HG03097 (cell line): ENCODE results near the gene PEX14.

Experiments
- ATAC-seq: cut with Tn5 transposase; IDR thresholded peaks from one replicate; pipeline ENCODE4 v1.9.1; 2021; ENCODE audit not compliant: unreplicated experiment, low FRiP score

Gene PEX14

DNA sequence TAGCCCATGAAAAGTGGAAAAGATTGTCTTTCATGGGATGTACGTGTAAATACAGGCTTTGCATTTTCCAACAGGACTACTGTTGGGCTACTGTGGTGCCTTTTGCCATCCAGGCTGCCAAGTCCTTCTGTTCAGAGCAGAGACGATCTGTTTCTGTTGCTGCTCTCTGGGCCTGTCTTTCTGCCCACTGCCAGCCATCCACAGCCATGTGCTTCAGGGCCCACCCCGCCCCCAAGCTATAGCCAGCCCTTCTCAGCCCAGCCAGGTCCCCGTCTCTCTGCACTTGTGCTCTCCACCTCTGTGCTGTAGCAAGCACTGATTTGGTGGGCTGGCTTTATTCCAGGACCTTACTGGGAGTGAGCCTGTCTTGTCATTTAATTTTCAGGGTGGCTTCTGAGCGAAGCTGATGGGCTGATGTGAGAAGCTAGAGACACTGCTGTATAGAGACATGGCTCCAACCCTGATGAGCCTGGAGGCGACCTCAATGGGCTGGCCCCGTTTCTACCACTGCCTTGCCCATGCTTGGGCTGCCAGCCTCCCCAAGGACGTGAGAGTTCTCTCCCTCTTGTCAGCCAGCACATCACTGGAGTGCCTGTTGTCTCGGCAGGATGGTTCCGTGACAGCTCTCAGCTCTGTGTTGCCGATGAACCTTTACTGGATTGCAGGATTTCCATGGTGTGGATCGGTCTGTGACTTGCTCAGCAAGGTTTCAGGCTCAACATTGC lies 137.8 kb downstream of the PEX14 start:
- no peak for ATAC-seq

- ATAC-seq, result no peak
Measured at GRCh38 chr1:10613340-10613739, 138.6 kb downstream of the PEX14 start.

GRCh38 chr1:10613861-10614260 lies 139.1 kb downstream of the PEX14 start:
- no peak for ATAC-seq

- ATAC-seq, result no peak
Measured at GRCh38 chr1:10614377-10615225, 139.9 kb downstream of the PEX14 start.

DNA sequence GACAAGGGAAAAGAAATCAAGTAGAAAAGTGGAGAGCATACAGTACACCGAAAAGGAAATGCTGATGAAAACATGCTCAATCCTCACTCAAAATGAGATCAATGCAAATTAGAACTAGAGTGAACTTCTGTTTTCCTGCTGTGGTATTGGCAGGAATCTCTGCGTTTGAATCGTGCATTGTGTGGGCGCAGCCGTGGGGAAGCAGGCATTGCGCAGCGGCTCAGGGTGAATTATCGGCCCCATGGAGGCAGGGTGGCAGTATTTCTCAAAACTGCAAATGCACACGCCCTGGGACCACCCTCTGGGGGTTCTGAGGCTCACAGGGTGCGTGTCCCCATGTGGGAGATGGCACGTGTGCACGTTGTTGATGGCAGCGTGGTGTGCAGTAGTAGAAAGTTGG lies 140.6 kb downstream of the PEX14 start:
- no peak for ATAC-seq

GRCh38 chr1:10615932-10616671 lies 141.4 kb downstream of the PEX14 start:
- ATAC-seq, result no peak

DNA sequence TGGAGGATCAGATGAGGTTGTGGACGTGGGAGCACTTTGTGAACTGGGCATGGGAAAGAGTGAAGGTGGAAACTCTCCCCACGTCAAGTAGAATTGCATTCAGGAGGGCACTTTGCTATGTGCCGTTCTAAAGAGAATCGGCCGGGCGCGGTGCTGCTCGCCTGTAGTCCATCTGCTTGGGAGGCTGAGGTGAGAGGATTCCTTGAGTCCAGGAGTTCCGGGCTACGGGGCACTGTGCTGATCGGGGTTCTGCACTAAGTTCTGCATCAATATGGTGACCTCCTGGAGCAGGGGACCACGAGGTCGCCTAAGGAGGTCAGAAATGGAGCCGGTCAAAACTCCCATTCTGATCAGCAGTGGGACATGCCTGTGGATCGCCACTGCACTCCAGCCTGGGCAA lies 141.9 kb downstream of the PEX14 start:
- ATAC-seq, result no peak

DNA sequence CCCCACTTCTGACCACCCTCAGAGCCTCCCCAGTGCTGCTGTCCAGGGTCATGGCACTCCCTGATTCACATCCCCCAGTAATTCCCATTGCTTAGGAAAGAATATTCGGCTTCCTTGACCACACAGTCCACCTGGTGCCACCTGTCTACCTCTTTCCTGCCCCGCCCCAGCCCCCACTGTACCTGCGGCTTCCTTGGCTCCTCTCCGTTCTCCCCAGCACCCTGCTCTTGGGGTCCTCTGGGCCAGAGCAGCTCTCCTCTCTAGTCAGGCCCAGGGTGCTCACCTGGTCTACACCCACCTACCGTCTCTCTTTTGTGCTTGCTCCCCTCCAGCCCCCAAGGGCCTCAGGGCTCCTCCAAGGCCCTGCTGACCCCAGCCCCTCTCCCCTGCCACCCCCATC lies 142.6 kb downstream of the PEX14 start:
- no peak for ATAC-seq

GRCh38 chr1:10617931-10618885 lies 143.5 kb downstream of the PEX14 start:
- ATAC-seq, result no peak

GRCh38 chr1:10620776-10621175 lies 146.0 kb downstream of the PEX14 start:
- ATAC-seq, result no peak

DNA sequence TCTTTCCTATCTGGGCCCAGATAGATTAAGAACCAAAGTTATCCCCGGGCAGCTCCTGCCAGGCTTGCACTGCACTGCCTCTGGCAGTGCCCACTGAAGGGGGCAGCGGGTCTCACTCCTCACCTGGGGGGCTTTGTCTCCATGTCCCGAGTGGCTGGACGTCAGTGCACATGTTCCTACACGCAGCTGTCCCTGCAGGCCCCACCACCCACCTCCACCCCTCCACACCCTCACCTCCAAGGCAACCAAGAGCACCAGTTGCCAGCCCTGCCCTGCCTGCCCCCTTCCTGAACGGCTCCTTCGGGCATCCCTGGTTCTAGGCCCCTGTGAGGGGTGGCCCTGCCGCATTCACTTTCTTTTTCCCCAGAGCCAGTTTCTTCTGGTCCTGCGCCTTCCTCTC lies 147.2 kb downstream of the PEX14 start:
- no peak for ATAC-seq

DNA sequence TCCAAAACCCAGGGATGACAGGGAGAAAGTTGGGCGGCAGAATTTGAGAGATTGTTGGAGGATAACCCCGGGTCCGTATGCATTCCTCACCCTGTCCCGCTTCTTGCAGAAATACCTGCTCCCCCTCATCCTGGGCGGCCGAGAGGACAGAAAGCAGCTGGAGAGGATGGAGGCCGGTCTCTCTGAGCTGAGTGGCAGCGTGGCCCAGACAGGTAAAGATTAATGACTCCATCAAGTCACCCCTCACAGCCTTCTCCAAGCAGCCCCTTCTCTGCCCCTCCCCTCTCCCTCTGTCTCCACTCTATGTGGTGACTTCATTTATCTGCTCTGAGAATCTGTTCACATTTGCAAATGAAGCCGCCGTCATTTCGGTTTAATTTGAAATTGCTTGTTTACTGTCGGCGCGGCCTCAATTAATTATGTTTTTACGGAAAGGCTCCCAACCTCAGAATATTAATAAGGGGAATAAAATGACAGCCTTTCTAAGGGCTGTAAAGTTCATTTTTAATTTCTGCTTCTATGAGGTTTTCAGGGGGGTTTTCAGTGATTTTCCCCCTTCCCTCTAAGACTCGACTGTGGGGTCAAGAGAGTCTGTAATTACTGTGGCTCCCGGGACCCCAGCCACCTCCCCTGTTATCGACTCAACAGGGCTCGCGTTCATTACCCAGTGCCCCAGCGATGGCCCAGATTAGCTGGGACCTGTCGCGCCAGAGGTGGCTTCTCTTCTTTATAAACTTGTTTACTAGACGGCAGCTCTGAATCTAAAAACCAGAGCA lies 148.3 kb downstream of the PEX14 start:
- ATAC-seq, result no peak

GRCh38 chr1:10623686-10624145 lies 149.0 kb downstream of the PEX14 start:
- no peak for ATAC-seq

GRCh38 chr1:10624256-10625050 lies 149.7 kb downstream of the PEX14 start:
- no peak for ATAC-seq

DNA sequence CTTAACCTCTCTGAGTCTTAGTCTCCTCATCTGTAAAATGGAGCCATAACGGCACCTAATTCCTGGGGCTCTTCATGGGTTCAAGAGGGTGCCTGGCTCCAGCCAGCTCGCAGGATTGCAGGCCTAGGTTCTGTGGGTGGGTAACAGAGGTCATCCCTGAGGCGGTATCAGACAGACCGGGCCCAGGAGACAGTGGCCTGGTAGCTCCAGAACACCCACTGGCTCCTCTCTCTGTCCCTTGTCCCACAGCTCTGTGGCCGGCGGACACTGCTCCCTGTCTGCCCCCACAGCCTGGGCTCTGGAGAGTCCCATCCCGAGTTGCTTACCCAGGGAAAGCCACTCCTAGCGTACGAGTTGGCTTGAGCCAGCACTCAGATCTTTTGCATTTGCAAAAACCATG lies 150.3 kb downstream of the PEX14 start:
- ATAC-seq, result no peak

DNA sequence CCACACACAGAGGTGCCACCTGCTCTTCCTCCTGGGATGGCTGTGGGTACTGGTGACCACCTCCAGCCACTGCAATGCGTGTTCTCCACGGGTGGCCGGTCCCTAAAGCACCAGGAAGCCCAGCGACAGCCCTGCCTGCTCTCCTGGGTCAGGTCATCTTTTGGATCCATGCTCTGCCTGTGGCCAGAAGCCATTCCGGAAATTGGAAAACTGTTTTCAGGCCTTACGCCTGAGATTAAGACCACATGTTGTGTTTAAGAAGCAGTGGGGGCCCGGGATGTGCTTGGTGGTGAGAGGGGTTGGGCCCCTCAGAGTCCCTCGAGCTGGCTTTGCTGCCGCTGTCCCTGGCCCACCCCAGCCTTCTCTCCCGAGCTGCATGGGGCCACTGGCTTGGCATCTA lies 150.8 kb downstream of the PEX14 start:
- no peak for ATAC-seq

DNA sequence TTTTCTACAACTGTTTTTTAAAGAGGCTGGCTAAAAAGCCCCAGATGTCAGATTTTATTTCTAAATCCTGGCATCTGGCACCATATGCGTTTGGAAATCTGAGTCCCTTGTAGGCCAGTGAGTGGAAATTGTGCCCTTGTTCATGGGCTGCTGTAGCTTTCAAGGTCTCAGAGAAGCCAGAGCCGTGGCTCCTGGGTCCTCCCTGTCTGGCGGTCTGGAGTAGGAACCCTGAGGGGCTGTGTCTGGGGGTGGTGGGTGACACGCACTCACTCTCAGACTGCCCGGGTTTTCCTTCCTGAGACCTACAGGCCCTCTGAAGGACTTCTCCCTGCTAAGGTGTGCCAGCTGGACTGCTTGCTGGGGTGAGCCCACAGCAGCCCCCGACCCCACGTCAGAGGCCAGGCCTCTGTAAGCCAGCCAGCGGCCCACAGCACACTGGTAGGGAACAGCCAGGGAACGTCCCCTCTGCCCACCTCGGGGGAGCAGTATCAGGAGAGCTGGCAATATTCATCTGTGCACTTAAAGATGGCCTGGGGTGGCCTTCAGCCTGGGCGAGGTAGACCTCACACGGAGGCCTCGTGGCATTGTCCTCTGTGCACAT lies 151.5 kb downstream of the PEX14 start:
- ATAC-seq, result no peak

DNA sequence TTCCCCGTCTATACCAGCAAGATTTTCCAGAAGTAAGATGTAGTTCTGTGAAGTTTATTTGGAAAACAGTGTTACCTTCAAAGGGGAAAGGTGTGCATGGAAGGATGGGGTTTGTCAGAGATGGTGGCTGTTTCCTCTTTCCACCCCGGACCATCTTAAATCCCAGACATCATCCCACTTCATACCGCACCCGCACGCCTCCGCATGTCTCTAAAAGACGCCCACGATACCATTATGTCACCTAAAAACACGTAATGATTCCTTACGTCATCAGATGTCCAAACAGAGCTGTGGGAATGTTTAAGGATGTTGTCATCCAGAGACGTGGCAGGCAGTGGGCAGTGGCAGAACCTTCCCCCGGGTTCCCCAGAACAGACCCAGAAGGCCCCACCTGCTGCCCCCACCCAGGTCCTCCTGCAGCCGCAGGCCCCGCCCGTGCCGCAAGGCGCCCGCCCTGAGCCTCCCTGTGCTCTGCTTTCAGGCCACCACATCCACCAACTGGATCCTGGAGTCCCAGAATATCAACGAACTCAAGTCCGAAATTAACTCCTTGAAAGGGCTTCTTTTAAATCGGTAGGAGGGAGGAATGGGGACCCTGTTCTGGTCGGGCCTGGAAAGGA lies 152.2 kb downstream of the PEX14 start:
- no peak for ATAC-seq
